ENCODE results near the gene BTK. TPM values are rescaled to one million over a fixed set of nuclear protein-coding genes. Genes with fewer than 3 reads are reported as not detected.

Gene BTK
- total and polyA plus RNA-seq, 9 of the 15 experiments (the other 6 are each of a cell fraction or from before 2014, with no cell fraction given): 14.9 to 93.4 (median 65.2) TPM

DNA sequence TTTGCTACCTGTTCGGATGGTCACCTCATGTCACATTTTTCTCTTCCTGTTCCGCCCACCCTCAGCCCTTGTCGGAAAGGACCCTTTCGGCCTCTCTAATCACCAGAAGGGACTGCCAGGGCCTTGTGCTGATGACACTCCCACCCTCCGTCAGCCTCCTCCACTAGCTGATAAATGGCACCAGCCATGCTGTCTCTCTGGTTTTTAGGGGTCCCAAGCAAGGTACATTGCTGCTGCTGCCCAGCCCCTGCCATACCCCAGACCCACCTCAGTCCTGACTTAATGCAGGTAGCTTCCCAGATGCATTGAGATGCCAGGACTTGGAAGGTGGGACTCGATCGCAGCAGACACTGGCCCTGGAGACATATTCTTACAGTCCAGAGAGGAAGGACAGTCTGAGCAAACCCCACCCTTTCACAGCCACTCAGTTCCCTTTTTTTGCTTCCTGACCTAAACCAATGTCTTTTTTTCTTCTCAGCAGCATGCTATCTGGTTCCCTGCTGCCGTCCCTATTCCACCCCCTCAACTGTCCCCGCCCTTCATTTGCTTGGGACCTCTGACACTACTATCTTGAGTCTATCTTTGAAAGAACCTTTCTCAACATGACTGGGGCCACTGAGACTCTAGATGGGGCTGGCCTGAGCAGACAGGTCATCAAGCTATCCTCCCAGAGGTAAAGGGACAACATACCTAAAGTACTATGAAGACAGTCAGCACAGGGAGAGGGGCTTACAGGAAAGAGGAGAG is at the start of gene BTK (continued):
- TF ChIP-seq TARDBP (IDR thresholded peaks at IDR 0.05): no peak
- no peak for TF ChIP-seq GATAD2B (IDR thresholded peaks at IDR 0.05; ENCODE audit: borderline replicate concordance)
- TF ChIP-seq ZNF212 (CRISPR knock-in tag; IDR thresholded peaks at IDR 0.05): no peak
- TF ChIP-seq NRF1 (conservative IDR thresholded peaks at IDR 0.05 in 1 of 2, IDR thresholded peaks at IDR 0.05 in 1 of 2): peak; percentile 44 to 61; a peak in 3 of 4 replicates
- no peak for TF ChIP-seq MYNN (IDR thresholded peaks at IDR 0.05)
- TF ChIP-seq MYNN (CRISPR knock-in tag; IDR thresholded peaks at IDR 0.05): no peak
- no peak for TF ChIP-seq ZNF277 (CRISPR knock-in tag; IDR thresholded peaks at IDR 0.05; ENCODE audit: borderline replicate concordance)
- TF ChIP-seq, protein P1, sequence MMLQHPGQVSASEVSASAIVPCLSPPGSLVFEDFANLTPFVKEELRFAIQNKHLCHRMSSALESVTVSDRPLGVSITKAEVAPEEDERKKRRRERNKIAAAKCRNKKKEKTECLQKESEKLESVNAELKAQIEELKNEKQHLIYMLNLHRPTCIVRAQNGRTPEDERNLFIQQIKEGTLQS (IDR thresholded peaks at IDR 0.05): peak; percentile 16; the same call in 1 of the 2 replicates
- TF ChIP-seq, protein P1 (CRISPR knock-in tag; conservative IDR thresholded peaks at IDR 0.05): no peak
- peak; percentile 26 for TF ChIP-seq MEIS2 (IDR thresholded peaks at IDR 0.05; ENCODE audit: partially characterized antibody)
- no peak for TF ChIP-seq RUNX1 (IDR thresholded peaks at IDR 0.05; ENCODE audit: low read depth)
- TF ChIP-seq CTBP1 (IDR thresholded peaks at IDR 0.05; ENCODE audit: borderline replicate concordance): peak; percentile 42; the same call in 1 of the 2 replicates
- TF ChIP-seq, protein P2, sequence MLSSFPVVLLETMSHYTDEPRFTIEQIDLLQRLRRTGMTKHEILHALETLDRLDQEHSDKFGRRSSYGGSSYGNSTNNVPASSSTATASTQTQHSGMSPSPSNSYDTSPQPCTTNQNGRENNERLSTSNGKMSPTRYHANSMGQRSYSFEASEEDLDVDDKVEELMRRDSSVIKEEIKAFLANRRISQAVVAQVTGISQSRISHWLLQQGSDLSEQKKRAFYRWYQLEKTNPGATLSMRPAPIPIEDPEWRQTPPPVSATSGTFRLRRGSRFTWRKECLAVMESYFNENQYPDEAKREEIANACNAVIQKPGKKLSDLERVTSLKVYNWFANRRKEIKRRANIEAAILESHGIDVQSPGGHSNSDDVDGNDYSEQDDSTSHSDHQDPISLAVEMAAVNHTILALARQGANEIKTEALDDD (IDR thresholded peaks at IDR 0.05): peak; percentile 29; the same call in 1 of the 2 replicates
- peak; percentile 95 for TF ChIP-seq ZNF12 (CRISPR knock-in tag; IDR thresholded peaks at IDR 0.05)
- no peak for TF ChIP-seq CBFB (CRISPR knock-in tag; IDR thresholded peaks at IDR 0.05)
- TF ChIP-seq, protein P3, sequence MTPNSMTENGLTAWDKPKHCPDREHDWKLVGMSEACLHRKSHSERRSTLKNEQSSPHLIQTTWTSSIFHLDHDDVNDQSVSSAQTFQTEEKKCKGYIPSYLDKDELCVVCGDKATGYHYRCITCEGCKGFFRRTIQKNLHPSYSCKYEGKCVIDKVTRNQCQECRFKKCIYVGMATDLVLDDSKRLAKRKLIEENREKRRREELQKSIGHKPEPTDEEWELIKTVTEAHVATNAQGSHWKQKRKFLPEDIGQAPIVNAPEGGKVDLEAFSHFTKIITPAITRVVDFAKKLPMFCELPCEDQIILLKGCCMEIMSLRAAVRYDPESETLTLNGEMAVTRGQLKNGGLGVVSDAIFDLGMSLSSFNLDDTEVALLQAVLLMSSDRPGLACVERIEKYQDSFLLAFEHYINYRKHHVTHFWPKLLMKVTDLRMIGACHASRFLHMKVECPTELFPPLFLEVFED (CRISPR knock-in tag; conservative IDR thresholded peaks at IDR 0.05): no peak
- TF ChIP-seq, protein P4, sequence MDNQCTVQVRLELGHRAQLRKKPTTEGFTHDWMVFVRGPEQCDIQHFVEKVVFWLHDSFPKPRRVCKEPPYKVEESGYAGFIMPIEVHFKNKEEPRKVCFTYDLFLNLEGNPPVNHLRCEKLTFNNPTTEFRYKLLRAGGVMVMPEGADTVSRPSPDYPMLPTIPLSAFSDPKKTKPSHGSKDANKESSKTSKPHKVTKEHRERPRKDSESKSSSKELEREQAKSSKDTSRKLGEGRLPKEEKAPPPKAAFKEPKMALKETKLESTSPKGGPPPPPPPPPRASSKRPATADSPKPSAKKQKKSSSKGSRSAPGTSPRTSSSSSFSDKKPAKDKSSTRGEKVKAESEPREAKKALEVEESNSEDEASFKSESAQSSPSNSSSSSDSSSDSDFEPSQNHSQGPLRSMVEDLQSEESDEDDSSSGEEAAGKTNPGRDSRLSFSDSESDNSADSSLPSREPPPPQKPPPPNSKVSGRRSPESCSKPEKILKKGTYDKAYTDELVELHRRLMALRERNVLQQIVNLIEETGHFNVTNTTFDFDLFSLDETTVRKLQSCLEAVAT (IDR thresholded peaks at IDR 0.05): peak in 1 of 2 experiments; percentile 25; a peak in 1 of 4 replicates
- no peak for TF ChIP-seq ID3 (CRISPR knock-in tag; IDR thresholded peaks at IDR 0.05)
- peak; percentile 46; the same call in 1 of the 2 replicates for TF ChIP-seq ID3 (tag; IDR thresholded peaks at IDR 0.05)
- peak; percentile 70 for TF ChIP-seq ZFX (CRISPR knock-in tag; IDR thresholded peaks at IDR 0.05)
- TF ChIP-seq HSF4 (CRISPR knock-in tag; IDR thresholded peaks at IDR 0.05; ENCODE audit: borderline replicate concordance): no peak
- 0 out of 2 replicates have a peak, but pooled peaks have one; percentile 59 for TF ChIP-seq ZNF175 (CRISPR knock-in tag; IDR thresholded peaks at IDR 0.05; ENCODE audit: low read depth)
